Keratinocyte (primary cell): ENCODE results near the gene SKOR1. TPM values are rescaled to one million over a fixed set of nuclear protein-coding genes. Genes with fewer than 3 reads are reported as not detected.

Experiments used
- DNase-seq: peaks from one replicate; pipeline ENCODE4 v3.0.0-alpha.2; 2011; ENCODE audit warnings: low read depth, missing footprints, low spot score
- FAIRE-seq: peaks from 2 replicates; lab custom pipeline; 2011; peaks lifted over from hg19 to GRCh38; lab: Jason Lieb, UNC
- H2AFZ ChIP-seq: 2 replicates; pipeline ENCODE4 v1.6.0; 2012; ENCODE audit warnings: low read length, control low read depth, inconsistent platforms; ENCODE audit not compliant: control insufficient read depth
- H3K27ac ChIP-seq: 2 replicates; pipeline ENCODE4 v1.5.1; 2011; ENCODE audit warnings: low read length; ENCODE audit not compliant: control insufficient read depth, insufficient read depth
- H3K27me3 ChIP-seq: 3 replicates; pipeline ENCODE4 v1.6.0; 2011; ENCODE audit warnings: low read length; ENCODE audit not compliant: control insufficient read depth, insufficient read depth; ENCODE audit errors: extremely low read depth
- H3K36me3 ChIP-seq, 2 experiments: 2 replicates in 1 of 2; 3 replicates in 1 of 2; pipeline ENCODE4 v1.5.1; 2011; ENCODE audit warnings: low read length in 2 of 2, mild to moderate bottlenecking in 1 of 2; ENCODE audit not compliant: control insufficient read depth in 2 of 2, insufficient read depth in 2 of 2; ENCODE audit errors: extremely low read depth in 1 of 2
- H3K4me1 ChIP-seq: 3 replicates; pipeline ENCODE4 v1.5.1; 2011; ENCODE audit warnings: low read length; ENCODE audit not compliant: control insufficient read depth, insufficient read depth; ENCODE audit errors: extremely low read depth
- H3K4me2 ChIP-seq: 3 replicates; pipeline ENCODE4 v1.6.0; 2011; ENCODE audit warnings: low read depth, low read length; ENCODE audit not compliant: control insufficient read depth, insufficient read depth; ENCODE audit errors: extremely low read depth
- H3K4me3 ChIP-seq, 3 experiments: fragments of 200-600 bp in 1 of 3; sonication (generic) in 1 of 3; 2 replicates in 2 of 3; 3 replicates in 1 of 3; pipeline ENCODE4 v1.5.1; 2011 to 2016; ENCODE audit warnings: low read length in 3 of 3, mild to moderate bottlenecking in 3 of 3, control low read depth in 2 of 3, inconsistent platforms in 1 of 3, low read depth in 1 of 3, mixed read lengths in 1 of 3, mixed run types in 1 of 3, moderate library complexity in 1 of 3; ENCODE audit not compliant: control insufficient read depth in 2 of 3, insufficient read depth in 2 of 3; ENCODE audit errors: extremely low read depth in 1 of 3
- H3K79me2 ChIP-seq: 2 replicates; pipeline ENCODE4 v1.6.0; 2012; ENCODE audit warnings: low read length; ENCODE audit not compliant: control insufficient read depth, insufficient read depth
- H3K9ac ChIP-seq: 3 replicates; pipeline ENCODE4 v1.6.0; 2011; ENCODE audit warnings: low read length; ENCODE audit not compliant: control insufficient read depth, insufficient read depth; ENCODE audit errors: extremely low read depth
- H3K9me1 ChIP-seq: 3 replicates; pipeline ENCODE4 v1.6.0; 2011; ENCODE audit warnings: low read length; ENCODE audit not compliant: control insufficient read depth, insufficient read depth; ENCODE audit errors: extremely low read depth
- H3K9me3 ChIP-seq: 2 replicates; pipeline ENCODE4 v1.5.1; 2012; ENCODE audit warnings: low read depth, low read length; ENCODE audit not compliant: control insufficient read depth
- H4K20me1 ChIP-seq: 3 replicates; pipeline ENCODE4 v1.6.0; 2011; ENCODE audit warnings: low read length; ENCODE audit not compliant: control insufficient read depth, insufficient read depth; ENCODE audit errors: extremely low read depth
- CTCF ChIP-seq, 3 experiments: IDR thresholded peaks in 1 of 3; conservative IDR thresholded peaks in 1 of 3; optimal IDR thresholded peaks in 1 of 3; 2 replicates in 2 of 3; 3 replicates in 1 of 3; pipeline versions ENCODE3 to v1.5.1; 2011; ENCODE audit warnings: low read length in 3 of 3, mild to moderate bottlenecking in 3 of 3, moderate library complexity in 2 of 3, control low read depth in 1 of 3, inconsistent platforms in 1 of 3; ENCODE audit not compliant: insufficient read depth in 2 of 3; ENCODE audit errors: extremely low read depth in 1 of 3
- EZH2 ChIP-seq: IDR thresholded peaks from one replicate; pipeline ENCODE4 v1.6.1; 2012; ENCODE audit warnings: inconsistent platforms, mild to moderate bottlenecking, low read length, moderate library complexity
- dilution Hi-C: fragments of 300-500 bp; cut with MboI; formaldehyde crosslinking; loops from one replicate; pipeline ENCODE4 v1.7.0; 2020; ENCODE audit warnings: low sequenced_read_pairs; ENCODE audit not compliant: extremely low pct_ligation_motif_present
- polyA plus RNA-seq, 5 experiments: library from polyadenylated mRNA; depleted of rRNA in 3 of 5; stranded (reverse) in 3 of 5; stranded (forward) in 1 of 5; unstranded in 1 of 5; fragments of >200 nt; gene quantifications; 1 replicate in 1 of 5; 2 replicates in 3 of 5; 3 replicates in 1 of 5; pipeline versions ENCODE4 v1.2.1 to v1.2.3, GENCODE V29; 2011 to 2012; ENCODE audit warnings: missing spikeins in 2 of 5, low read depth in 1 of 5, low replicate concordance in 1 of 5

SKOR1 gene
- polyA plus RNA-seq, 1 donor (not counting 4 experiments of a cell fraction or from before 2014, with no cell fraction given): 0.03 TPM

GRCh38 chr15:67859331-67859946 lies 34.1 kb downstream of the SKOR1 start:
- TF ChIP-seq EZH2: no peak
- no peak for TF ChIP-seq CTCF (optimal IDR thresholded peaks at IDR 0.05 in 1 of 3, IDR thresholded peaks at IDR 0.05 in 1 of 3, conservative IDR thresholded peaks at IDR 0.05 in 1 of 3; ENCODE audit: extremely low read depth in 1 of 3, insufficient read depth in 2 of 3, low read length in 3 of 3)
- H3K9me1 ChIP-seq: no peaks in the 10 kb centered on the region
- no peak overlapping the region for H3K27ac ChIP-seq
- no peak overlapping the region for H3K4me2 ChIP-seq
- no peak for DNase-seq
- no peaks in the 10 kb centered on the region for H3K9me3 ChIP-seq
- H4K20me1 ChIP-seq: no peaks in the 10 kb centered on the region
- H2AFZ ChIP-seq: no peak overlapping the region
- no peak for FAIRE-seq
- no peaks in the 10 kb centered on the region for H3K27me3 ChIP-seq
- H3K9ac ChIP-seq: no peak overlapping the region
- H3K4me3 ChIP-seq: no peak overlapping the region
- H3K79me2 ChIP-seq: no peaks in the 10 kb centered on the region
- no peaks in the 10 kb centered on the region for H3K36me3 ChIP-seq
- dilution Hi-C loops: loop anchor here (10.0 kb wide), 1 partner anchor 175 kb away; no protein-coding TSS in a partner anchor
- peaks cover 4% of the 10 kb centered on the region for H3K4me1 ChIP-seq

- DNase-seq: no peak
- Histone ChIP-seq H2AFZ (no peak overlapping the region), H3K79me2 (no peaks in the 10 kb centered on the region), H3K4me2 (no peak overlapping the region), H3K27me3 (no peaks in the 10 kb centered on the region), H3K9me3 (no peaks in the 10 kb centered on the region), H3K4me1 (peaks cover 4% of the 10 kb centered on the region), H3K27ac (no peak overlapping the region), H3K9ac (no peak overlapping the region), H3K9me1 (no peaks in the 10 kb centered on the region), H3K4me3 (no peak overlapping the region), H3K36me3 (no peaks in the 10 kb centered on the region), H4K20me1 (no peaks in the 10 kb centered on the region)
- FAIRE-seq: no peak
- TF ChIP-seq EZH2 (no peak), CTCF (optimal IDR thresholded peaks at IDR 0.05 in 1 of 3, IDR thresholded peaks at IDR 0.05 in 1 of 3, conservative IDR thresholded peaks at IDR 0.05 in 1 of 3; ENCODE audit: extremely low read depth in 1 of 3, insufficient read depth in 2 of 3, low read length in 3 of 3) (no peak)
- dilution Hi-C loops: no loop called here
These were observed 36.7 kb downstream of the SKOR1 start for GRCh38 chr15:67861983-67862382.
